Measurements from ENCODE around the gene GRIA2. TPM values are rescaled to one million over a fixed set of nuclear protein-coding genes. Genes with fewer than 3 reads are reported as not detected.

GRIA2 gene
- total RNA-seq, 2 experiments from 2014 or later: not detected

DNA sequence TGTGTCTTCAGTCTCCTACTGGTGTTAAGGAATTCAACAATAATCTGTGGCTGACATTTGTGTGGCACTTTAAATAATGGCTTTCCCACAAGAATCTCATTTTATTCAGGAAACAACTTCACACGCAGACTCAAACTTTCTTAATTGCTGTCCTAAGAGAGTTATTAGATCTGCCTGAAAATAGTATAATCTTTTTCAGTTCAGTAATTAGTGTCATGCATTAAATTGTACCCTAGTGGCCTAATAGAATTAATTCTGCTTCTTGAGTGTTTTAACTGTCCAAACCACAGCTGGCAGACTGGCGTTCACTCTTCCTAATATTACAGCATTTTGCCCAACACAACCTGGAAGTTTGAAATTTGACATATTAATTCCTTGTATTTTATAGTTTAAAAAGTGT, 107.1 kb downstream of the GRIA2 start:
- CTCF ChIA-PET: no interaction called here

DNA sequence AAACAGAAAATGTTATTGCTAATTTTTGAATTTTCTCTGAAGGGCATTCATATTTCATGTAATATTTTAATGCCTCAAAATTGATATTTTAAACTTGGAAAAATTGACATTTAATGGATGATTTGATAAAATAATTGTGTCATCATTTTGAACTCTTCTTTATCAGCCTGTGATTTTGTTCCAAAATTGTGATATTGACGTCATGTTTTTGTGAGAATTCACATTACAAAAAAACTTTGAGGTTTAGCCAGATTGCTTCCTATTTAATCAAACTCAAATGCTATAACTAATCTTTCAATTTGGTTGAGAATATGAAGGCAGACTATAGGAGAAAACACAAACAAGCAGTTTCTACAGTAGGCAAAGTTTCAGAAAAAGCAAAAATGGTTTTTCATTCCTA, 137.4 kb downstream of the GRIA2 start:
- H3K4me1 Mint-ChIP-seq (ENCODE audit: low read depth): no peaks in the 10 kb centered on the region
- intact Hi-C loops (cut with micrococcal nuclease): no loop called here
- POLR2A ChIA-PET: no interaction called here
- no peaks in the 10 kb centered on the region for H3K27me3 Mint-ChIP-seq
- H3K36me3 Mint-ChIP-seq (ENCODE audit: low read depth): no peaks in the 10 kb centered on the region
- peaks cover 4% of the 10 kb centered on the region for H3K9me3 Mint-ChIP-seq
- no peak overlapping the region for H3K4me3 Mint-ChIP-seq
- CTCF ChIA-PET: no interaction called here
- DNase-seq (no peak), ATAC-seq (no peak)
- H3K27ac Mint-ChIP-seq: no peak overlapping the region
- TF ChIP-seq, protein P1, sequence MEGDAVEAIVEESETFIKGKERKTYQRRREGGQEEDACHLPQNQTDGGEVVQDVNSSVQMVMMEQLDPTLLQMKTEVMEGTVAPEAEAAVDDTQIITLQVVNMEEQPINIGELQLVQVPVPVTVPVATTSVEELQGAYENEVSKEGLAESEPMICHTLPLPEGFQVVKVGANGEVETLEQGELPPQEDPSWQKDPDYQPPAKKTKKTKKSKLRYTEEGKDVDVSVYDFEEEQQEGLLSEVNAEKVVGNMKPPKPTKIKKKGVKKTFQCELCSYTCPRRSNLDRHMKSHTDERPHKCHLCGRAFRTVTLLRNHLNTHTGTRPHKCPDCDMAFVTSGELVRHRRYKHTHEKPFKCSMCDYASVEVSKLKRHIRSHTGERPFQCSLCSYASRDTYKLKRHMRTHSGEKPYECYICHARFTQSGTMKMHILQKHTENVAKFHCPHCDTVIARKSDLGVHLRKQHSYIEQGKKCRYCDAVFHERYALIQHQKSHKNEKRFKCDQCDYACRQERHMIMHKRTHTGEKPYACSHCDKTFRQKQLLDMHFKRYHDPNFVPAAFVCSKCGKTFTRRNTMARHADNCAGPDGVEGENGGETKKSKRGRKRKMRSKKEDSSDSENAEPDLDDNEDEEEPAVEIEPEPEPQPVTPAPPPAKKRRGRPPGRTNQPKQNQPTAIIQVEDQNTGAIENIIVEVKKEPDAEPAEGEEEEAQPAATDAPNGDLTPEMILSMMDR (IDR thresholded peaks at IDR 0.05): no peak

More for the DNA sequence above, 107.1 kb downstream of the GRIA2 start:
- H3K27me3 Mint-ChIP-seq: no peaks in the 10 kb centered on the region
- TF ChIP-seq, protein P1 (IDR thresholded peaks at IDR 0.05): no peak
- no peaks in the 10 kb centered on the region for H3K9me3 Mint-ChIP-seq
- no peaks in the 10 kb centered on the region for H3K4me1 Mint-ChIP-seq (ENCODE audit: low read depth)
- H3K4me3 Mint-ChIP-seq: no peak overlapping the region
- intact Hi-C loops (cut with micrococcal nuclease): no loop called here
- ATAC-seq (no peak), DNase-seq (no peak)
- no peak overlapping the region for H3K27ac Mint-ChIP-seq
- POLR2A ChIA-PET: no interaction called here
- H3K36me3 Mint-ChIP-seq (ENCODE audit: low read depth): no peaks in the 10 kb centered on the region

DNA sequence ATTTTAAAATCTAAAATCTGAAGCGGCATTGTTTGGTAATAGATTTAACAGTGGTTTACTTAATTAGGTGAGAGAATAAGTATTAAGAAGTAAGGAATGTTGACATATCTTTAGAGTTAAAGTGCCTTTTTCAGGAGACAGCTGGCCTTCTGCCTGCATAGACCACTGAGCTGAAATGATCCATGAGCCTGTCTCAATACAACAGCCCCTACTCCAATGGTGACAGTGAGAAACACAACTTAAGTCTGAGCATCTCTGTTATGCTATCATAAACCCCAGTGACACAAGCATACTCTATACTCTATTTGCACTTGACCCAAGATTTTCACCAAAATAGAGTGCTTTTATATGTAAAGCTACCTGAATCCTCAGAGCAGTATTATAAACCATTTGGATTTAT, 137.9 kb downstream of the GRIA2 start:
- ChIA-PET POLR2A (no interaction called here), CTCF (no interaction called here)
- Mint-ChIP-seq H3K27me3 (no peaks in the 10 kb centered on the region), H3K4me1 (ENCODE audit: low read depth) (no peaks in the 10 kb centered on the region), H3K4me3 (no peak overlapping the region), H3K27ac (no peak overlapping the region), H3K9me3 (peaks cover 4% of the 10 kb centered on the region), H3K36me3 (ENCODE audit: low read depth) (no peaks in the 10 kb centered on the region)
- intact Hi-C loops (cut with micrococcal nuclease): no loop called here
- no peak for DNase-seq
- no peak for ATAC-seq
- TF ChIP-seq, protein P1 (IDR thresholded peaks at IDR 0.05): no peak

DNA sequence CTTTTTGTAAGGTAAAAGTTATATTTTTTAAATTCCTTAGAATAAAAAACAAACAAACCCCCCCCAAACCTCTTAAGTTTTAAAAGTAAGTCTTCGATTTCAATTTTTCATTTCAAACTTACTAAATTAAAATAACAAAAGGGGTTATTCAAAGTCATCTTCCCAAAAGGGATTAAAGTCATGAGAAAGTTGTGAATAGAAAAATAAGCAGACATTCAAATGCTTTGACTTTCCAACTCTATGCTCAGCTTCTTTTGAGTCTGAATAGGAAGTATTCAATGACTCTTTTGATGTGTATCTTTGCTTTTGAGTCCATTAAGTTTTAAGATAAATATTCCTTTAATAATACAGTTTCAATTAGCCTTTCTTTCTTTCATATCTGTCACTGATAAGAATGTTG, 138.3 kb downstream of the GRIA2 start:
- POLR2A ChIA-PET: no interaction called here
- peaks cover 4% of the 10 kb centered on the region for H3K9me3 Mint-ChIP-seq
- H3K27ac Mint-ChIP-seq: no peak overlapping the region
- intact Hi-C loops (cut with micrococcal nuclease): no loop called here
- CTCF ChIA-PET: no interaction called here
- H3K27me3 Mint-ChIP-seq: no peaks in the 10 kb centered on the region
- H3K4me1 Mint-ChIP-seq (ENCODE audit: low read depth): no peaks in the 10 kb centered on the region
- TF ChIP-seq, protein P1 (IDR thresholded peaks at IDR 0.05): no peak
- DNase-seq (no peak), ATAC-seq (no peak)
- no peaks in the 10 kb centered on the region for H3K36me3 Mint-ChIP-seq (ENCODE audit: low read depth)
- no peak overlapping the region for H3K4me3 Mint-ChIP-seq

DNA sequence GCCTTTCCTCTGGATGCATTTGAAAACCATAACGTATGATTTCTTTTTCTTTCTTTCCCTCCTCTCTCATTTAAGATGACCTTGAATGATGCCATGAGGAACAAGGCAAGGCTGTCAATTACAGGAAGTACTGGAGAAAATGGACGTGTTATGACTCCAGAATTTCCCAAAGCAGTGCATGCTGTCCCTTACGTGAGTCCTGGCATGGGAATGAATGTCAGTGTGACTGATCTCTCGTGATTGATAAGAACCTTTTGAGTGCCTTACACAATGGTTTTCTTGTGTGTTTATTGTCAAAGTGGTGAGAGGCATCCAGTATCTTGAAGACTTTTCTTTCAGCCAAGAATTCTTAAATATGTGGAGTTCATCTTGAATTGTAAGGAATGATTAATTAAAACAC, 142.8 kb downstream of the GRIA2 start:
- ATAC-seq (no peak), DNase-seq (no peak)
- intact Hi-C loops (cut with micrococcal nuclease): no loop called here
- H3K36me3 Mint-ChIP-seq (ENCODE audit: low read depth): no peaks in the 10 kb centered on the region
- no peaks in the 10 kb centered on the region for H3K27me3 Mint-ChIP-seq
- POLR2A ChIA-PET: no interaction called here
- peaks cover 4% of the 10 kb centered on the region for H3K9me3 Mint-ChIP-seq
- H3K27ac Mint-ChIP-seq: no peak overlapping the region
- no peak overlapping the region for H3K4me3 Mint-ChIP-seq
- TF ChIP-seq, protein P1 (IDR thresholded peaks at IDR 0.05): no peak
- CTCF ChIA-PET: no interaction called here
- no peaks in the 10 kb centered on the region for H3K4me1 Mint-ChIP-seq (ENCODE audit: low read depth)

All from activated CD8-positive, alpha-beta T cell treated with anti-CD3 and anti-CD28 coated beads for 36 hours (primary cell).